Tibial artery (tissue), 4 donors: ENCODE data around the gene MS4A10.
A peak's percentile ranks its signal among the peaks of the same experiment; 100 is the strongest.

Experiments
- DNase-seq, 2 donors: peaks; one replicate each; pipeline ENCODE4 v3.0.0-alpha.2; 2019
- H3K27ac ChIP-seq, 2 donors: fragments of 200-600 bp; sonication (generic) in 1 of 2; 1 replicate in 1 of 2; 2 replicates in 1 of 2; pipeline ENCODE4 v1.5.1; 2018 to 2019; ENCODE audit warnings: mild to moderate bottlenecking in 1 of 2
- H3K27me3 ChIP-seq, 2 donors: fragments of 200-600 bp; sonication (generic) in 1 of 2; one replicate each; pipeline versions ENCODE4 v1.5.1 to v1.6.0; 2016 to 2019
- H3K36me3 ChIP-seq, 3 donors: fragments of 200-600 bp; sonication (generic) in 2 of 3; one replicate each; pipeline ENCODE4 v1.5.1; 2016 to 2019; ENCODE audit warnings: mild to moderate bottlenecking in 2 of 3
- H3K4me1 ChIP-seq, 4 donors: fragments of 200-600 bp; sonication (generic) in 2 of 4; 1 replicate in 3 of 4; 2 replicates in 1 of 4; pipeline ENCODE4 v1.5.1; 2016 to 2019
- H3K4me3 ChIP-seq, 2 donors: fragments of 200-600 bp; sonication (generic) in 1 of 2; 1 replicate in 1 of 2; 2 replicates in 1 of 2; pipeline ENCODE4 v1.5.1; 2018 to 2019; ENCODE audit warnings: mild to moderate bottlenecking in 2 of 2
- H3K9me3 ChIP-seq, 3 donors: fragments of 200-600 bp; sonication (generic) in 1 of 3; one replicate each; pipeline ENCODE4 v1.5.1; 2016 to 2019
- intact Hi-C: fragments of 100-400 bp; cut with DNase I; formaldehyde crosslinking; loops from one replicate; pipeline ENCODE4 v1.15.0; 2023; ENCODE audit warnings: low total_unique reads
- TF ChIP-seq, protein P1 (sequence below), 2 experiments: fragments of 200-600 bp in 1 of 2; fragments of 450-650 bp in 1 of 2; IDR thresholded peaks; one replicate each; pipeline ENCODE4 v1.5.1; 2017 to 2019; ENCODE audit warnings: antibody characterized with exemption in 2 of 2, mild to moderate bottlenecking in 1 of 2, moderate library complexity in 1 of 2

Gene MS4A10

DNA sequence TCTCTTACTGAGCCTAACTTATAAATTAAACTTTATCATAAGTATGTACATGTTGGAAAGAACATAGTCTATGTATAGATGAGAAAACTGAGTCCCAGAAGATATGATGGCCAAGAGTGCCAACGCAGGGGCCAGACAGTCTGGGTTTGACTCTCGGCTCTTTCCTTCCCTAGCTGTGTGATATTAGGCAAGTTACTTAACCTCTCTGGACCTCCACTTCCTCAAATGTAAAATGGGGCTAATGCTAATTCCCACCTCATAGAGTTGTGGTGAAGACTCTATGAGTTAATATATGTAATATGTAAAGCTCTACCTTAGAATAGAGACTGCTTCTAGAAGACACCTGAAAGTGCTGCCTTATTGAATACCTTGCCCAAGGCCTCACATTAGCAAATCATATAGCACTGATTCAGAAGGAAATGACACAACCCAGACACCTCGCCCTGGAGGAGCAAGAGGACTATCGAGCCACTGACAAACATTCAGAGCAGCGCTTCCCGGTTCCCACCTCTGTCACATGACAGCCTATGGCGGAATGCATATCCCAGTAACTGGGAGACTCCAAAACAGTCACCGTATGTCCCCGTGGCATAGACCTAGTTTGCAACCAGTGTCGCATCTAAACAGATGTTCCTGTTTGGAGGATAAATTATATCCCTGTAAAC lies 45.5 kb downstream of the MS4A10 start:
- intact Hi-C loops = loop anchor here (2.0 to 5.0 kb wide), 2 partner anchors 70 to 357 kb away; no protein-coding TSS in a partner anchor
- DNase-seq = no peak
- TF ChIP-seq, protein P1, sequence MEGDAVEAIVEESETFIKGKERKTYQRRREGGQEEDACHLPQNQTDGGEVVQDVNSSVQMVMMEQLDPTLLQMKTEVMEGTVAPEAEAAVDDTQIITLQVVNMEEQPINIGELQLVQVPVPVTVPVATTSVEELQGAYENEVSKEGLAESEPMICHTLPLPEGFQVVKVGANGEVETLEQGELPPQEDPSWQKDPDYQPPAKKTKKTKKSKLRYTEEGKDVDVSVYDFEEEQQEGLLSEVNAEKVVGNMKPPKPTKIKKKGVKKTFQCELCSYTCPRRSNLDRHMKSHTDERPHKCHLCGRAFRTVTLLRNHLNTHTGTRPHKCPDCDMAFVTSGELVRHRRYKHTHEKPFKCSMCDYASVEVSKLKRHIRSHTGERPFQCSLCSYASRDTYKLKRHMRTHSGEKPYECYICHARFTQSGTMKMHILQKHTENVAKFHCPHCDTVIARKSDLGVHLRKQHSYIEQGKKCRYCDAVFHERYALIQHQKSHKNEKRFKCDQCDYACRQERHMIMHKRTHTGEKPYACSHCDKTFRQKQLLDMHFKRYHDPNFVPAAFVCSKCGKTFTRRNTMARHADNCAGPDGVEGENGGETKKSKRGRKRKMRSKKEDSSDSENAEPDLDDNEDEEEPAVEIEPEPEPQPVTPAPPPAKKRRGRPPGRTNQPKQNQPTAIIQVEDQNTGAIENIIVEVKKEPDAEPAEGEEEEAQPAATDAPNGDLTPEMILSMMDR (IDR thresholded peaks at IDR 0.05) = no peak

DNA sequence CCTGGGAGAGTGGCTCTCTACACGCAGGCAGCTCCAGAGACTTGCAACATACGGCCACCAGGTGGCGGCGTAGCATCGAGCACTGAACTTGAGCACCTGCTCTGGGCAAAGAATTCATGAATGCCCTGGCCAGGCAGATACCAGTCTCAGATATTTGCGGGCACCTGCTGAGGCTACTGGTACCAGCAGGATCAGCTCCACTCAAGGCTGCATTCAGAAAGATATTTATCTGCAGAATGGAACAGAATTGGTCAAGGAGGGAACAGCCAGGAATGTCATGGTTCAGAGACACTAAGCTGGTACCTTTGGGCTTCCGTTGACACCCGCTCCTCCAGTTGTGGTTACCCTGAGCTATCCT lies 46.0 kb downstream of the MS4A10 start:
- Histone ChIP-seq H3K27ac (no peak overlapping the region), H3K4me3 (no peak overlapping the region), H3K27me3 (peaks cover 0 to 7% of the 10 kb centered on the region in 2 donors), H3K4me1 (no peaks in the 10 kb centered on the region), H3K9me3 (no peaks in the 10 kb centered on the region), H3K36me3 (no peaks in the 10 kb centered on the region)
- DNase-seq = peak; percentile 82 to 88
- intact Hi-C loops = loop anchor here (2.0 to 5.0 kb wide), 2 partner anchors 70 to 356 kb away; no protein-coding TSS in a partner anchor
- TF ChIP-seq, protein P1 (IDR thresholded peaks at IDR 0.05) = peak; percentile 86 to 93

More for the DNA sequence above, 45.5 kb downstream of the MS4A10 start:
- Histone ChIP-seq H3K4me1 (no peaks in the 10 kb centered on the region), H3K9me3 (no peaks in the 10 kb centered on the region), H3K36me3 (no peaks in the 10 kb centered on the region), H3K27ac (no peak overlapping the region), H3K27me3 (peaks cover 0 to 7% of the 10 kb centered on the region in 2 donors), H3K4me3 (no peak overlapping the region)

DNA sequence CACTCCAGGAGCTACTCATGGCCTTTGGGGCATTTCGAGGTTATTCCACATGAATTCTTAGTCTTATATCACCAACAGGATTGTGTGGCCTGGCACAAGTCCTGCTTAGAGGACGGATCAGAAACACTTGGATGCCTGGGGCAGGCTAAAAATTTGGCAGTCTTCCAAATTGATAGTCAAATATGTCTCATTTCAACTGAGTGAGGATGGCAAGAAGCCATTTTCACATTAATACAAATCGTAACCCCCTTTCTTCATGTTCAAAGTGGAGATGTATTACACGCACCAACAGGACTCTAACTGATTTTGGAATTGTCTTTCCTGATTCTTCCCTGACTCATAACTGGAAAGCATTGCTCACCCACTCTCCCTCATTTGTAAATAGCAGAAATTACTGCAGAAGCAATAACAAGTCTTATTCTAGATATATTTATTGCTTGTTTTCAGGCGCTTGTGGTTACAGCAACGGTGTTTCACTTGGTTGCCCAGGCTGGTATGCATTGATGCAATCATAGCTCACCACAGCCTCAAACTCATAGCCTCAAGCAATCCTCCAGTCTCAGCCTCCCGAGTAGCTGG lies 46.5 kb downstream of the MS4A10 start:
- peaks cover 0 to 7% of the 10 kb centered on the region in 2 donors for H3K27me3 ChIP-seq
- no peak overlapping the region for H3K27ac ChIP-seq
- H3K9me3 ChIP-seq = no peaks in the 10 kb centered on the region
- TF ChIP-seq, protein P1 (IDR thresholded peaks at IDR 0.05) = no peak
- no peak overlapping the region for H3K4me3 ChIP-seq
- no peaks in the 10 kb centered on the region for H3K36me3 ChIP-seq
- H3K4me1 ChIP-seq = no peaks in the 10 kb centered on the region
- DNase-seq = no peak
- intact Hi-C loops = loop anchor here (2.0 to 5.0 kb wide), 2 partner anchors 69 to 356 kb away; no protein-coding TSS in a partner anchor

DNA sequence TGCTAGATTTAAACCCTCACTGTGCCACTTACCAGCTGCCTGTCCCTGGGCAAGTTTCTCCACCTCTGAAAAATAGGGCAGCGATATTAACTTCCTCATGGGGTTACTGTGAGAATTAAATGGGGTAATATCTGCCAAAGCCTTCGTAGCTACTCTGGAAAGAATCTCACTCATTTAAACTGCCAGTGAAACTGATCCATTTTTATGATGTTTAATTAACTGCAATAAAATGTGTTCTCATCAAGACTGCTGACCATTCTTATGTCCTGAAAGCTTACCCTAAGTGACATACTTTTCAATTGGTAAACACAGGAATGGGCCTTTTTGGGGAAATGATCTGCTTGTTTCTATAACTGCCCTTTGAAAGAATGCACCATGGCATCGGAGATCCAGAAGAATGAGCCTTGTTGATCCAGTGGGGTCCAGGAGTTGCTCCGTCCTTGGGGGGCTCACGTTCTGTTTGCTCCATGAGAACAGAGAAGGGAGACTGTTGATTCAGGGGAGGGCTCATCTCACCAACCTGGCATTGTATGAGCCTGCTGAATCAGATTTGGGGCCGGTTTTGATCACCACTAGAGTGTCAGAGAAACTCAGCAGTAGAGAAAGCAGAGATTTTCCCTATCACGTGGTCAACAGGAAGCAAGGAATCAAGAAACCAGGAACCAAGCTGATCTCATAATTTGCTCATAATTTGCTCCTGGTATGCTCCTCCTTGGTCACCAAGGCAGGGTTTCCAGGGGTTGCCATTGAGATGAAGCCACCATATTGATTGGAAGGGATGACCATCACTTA lies 49.8 kb downstream of the MS4A10 start:
- H3K27ac ChIP-seq = no peak overlapping the region
- intact Hi-C loops = loop anchor here (5.0 kb wide), 1 partner anchor 352 kb away; no protein-coding TSS in a partner anchor

DNA sequence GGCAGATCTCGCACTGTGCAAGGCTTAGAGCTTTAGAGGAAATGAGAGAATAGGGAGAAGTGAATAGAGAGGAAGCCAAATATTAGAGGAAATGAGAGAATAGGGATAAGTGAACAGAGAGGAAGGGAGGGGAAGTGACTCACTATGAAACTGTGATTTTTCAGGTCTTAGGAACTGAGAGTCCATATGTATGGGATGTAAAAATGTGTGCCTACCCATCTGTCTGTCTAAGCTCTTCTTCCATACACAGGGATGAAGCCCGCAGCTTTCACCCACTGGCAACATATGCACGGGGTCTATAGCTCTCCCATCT lies 50.4 kb downstream of the MS4A10 start:
- Histone ChIP-seq H3K4me1 (peaks cover 0 to 2% (median under 1%) of the 10 kb centered on the region in 4 donors), H3K4me3 (no peak overlapping the region), H3K27ac (no peak overlapping the region), H3K36me3 (no peaks in the 10 kb centered on the region), H3K9me3 (no peaks in the 10 kb centered on the region), H3K27me3 (peaks cover 0 to 7% of the 10 kb centered on the region in 2 donors)
- no peak for DNase-seq
- intact Hi-C loops = no loop called here
- TF ChIP-seq, protein P1 (IDR thresholded peaks at IDR 0.05) = no peak

More for the DNA sequence above, 49.8 kb downstream of the MS4A10 start:
- H3K27me3 ChIP-seq = peaks cover 0 to 7% of the 10 kb centered on the region in 2 donors
- no peaks in the 10 kb centered on the region for H3K36me3 ChIP-seq
- H3K9me3 ChIP-seq = no peaks in the 10 kb centered on the region
- no peak overlapping the region for H3K4me3 ChIP-seq
- no peaks in the 10 kb centered on the region for H3K4me1 ChIP-seq
- TF ChIP-seq, protein P1 (IDR thresholded peaks at IDR 0.05) = no peak
- DNase-seq = no peak
